SW480 (cell line): ENCODE data around the gene MDH1B.

Experiments used
- DNase-seq: peaks from one replicate; pipeline ENCODE4 v3.0.0-alpha.2; 2016; ENCODE audit warnings: low spot score

MDH1B gene

GRCh38 chr2:206693399-206694137 is 71.6 kb downstream of the MDH1B start:
- DNase-seq: peak; percentile 57

DNA sequence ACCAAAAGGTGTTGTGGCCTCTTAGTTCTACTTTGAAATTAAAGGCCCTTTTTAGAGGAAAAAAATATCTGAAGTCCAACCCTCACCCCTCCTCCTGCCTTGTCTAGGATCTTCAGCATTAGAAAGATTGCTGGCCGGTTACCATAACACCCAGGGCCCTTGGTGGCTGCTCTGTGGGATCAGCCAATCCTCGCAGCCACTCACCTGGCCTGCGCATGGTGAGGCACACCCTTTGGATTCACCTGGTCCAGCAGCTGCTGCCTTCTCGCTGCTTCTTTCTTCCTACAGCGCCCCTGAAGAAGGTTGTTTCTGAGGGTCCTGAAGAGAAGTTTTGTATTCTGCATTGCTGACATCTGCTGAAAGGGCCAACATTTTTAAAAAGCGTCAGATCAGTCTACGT is 72.2 kb downstream of the MDH1B start:
- DNase-seq: no peak

DNA sequence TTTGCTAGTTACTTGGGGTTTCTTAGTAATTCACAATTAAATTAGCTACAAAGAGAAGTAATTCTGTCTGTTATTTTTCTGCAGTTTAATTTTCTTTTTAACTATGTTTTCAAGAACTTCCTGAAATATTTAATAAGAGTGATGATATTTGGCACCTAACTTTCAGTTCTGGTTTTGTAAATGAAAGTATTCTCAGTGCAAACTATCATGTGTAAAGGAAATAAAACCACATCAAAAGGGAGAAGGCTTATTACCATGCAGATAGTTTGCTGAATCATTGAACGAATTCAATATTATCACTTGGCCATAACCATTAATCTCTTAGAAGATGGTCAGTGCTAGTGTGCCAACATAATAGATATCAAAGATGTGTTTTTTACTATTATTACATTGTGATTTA is 76.1 kb downstream of the MDH1B start:
- peak; percentile 9 for DNase-seq

GRCh38 chr2:206688453-206688852 is 76.7 kb downstream of the MDH1B start:
- no peak for DNase-seq
